GM18526 (cell line): ENCODE measurements around the gene CAPN14.

Experiments
- POLR2A ChIP-seq: IDR thresholded peaks from 3 replicates; pipeline ENCODE4 v1.6.1; 2011; ENCODE audit not compliant: insufficient read length; ENCODE audit errors: extremely low read depth

CAPN14 gene

DNA sequence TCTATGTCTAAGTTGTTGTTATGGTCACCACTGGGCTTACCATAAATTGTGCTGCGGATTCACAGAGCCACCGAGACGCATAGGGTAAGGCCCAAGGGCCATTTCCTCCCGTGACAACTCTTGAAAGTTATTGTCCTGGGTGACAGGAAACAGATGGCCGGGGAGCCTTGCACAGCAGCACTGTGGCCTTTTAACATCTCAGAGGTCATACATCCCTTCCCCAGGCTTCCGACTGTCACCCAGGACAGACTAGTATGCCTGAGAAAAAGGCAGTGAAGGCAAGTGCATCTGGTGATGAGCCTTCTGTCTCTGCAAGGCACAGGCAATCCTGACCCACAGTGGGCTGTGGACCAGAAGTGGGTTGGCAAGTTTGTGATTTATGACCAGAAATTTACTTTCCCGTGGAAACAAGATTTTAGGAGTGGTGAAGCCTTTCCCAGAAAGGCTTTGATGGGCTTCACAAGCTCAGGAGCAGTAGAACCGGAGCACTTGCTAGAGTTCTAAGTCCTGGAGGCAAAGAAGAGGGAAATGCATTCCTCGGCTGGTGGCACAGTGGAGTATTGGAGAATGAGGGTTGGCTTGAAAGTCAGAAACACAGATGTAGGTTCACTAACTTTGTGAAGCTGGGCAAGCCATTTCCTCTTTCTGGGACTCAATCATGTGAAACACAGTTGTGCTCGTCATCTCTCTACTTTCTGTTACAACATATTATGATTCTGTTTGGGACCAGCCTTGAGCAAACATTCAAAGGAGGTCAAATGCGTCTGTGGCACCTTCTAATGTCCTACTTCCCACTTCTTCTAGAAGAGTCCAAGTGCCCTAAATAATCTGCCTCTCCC lies 2.0 kb upstream of the CAPN14 start:
- TF ChIP-seq POLR2A: no peak

GRCh38 chr2:31216734-31217133 lies 581 bp downstream of the CAPN14 start:
- no peak for TF ChIP-seq POLR2A

GRCh38 chr2:31214444-31214915 lies 2.8 kb downstream of the CAPN14 start:
- TF ChIP-seq POLR2A: no peak

DNA sequence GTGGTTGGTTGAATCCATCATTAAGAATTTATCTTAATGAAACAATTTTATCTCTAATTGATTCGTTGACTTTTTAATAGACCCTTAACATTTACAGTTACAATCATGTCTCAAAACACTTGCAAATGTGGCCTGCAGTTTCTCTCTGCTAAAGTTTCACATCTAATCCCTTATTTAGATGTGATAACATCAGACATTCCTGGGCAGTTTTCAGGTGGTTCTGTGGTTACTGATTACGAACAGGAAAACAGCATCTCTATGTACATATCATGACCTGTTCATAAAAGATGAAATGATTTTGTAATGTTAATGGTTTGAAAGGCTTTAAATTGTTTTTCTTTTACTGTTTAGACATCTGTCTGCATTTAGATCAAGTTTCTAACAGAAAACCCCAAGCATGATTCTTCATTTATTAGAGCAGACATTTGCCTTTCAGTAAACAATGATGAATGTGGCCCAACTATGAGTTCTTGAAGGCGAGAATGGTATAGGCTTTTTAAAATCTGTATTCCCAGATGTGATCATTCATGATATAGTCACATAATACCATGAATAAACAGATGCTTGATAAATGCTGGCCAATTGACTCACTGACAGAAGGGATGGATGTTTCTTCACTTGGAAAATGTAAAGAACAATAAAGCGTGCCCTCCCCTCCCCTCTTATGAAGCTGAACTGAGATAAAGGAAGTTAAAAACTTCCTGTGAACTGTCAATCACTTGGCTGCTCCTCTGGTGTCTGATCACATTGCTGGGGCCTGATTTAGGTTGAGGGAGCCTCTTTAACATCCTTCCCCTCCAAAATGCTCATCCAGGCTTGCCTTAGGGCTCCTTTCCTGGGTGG lies 3.5 kb downstream of the CAPN14 start:
- no peak for TF ChIP-seq POLR2A

DNA sequence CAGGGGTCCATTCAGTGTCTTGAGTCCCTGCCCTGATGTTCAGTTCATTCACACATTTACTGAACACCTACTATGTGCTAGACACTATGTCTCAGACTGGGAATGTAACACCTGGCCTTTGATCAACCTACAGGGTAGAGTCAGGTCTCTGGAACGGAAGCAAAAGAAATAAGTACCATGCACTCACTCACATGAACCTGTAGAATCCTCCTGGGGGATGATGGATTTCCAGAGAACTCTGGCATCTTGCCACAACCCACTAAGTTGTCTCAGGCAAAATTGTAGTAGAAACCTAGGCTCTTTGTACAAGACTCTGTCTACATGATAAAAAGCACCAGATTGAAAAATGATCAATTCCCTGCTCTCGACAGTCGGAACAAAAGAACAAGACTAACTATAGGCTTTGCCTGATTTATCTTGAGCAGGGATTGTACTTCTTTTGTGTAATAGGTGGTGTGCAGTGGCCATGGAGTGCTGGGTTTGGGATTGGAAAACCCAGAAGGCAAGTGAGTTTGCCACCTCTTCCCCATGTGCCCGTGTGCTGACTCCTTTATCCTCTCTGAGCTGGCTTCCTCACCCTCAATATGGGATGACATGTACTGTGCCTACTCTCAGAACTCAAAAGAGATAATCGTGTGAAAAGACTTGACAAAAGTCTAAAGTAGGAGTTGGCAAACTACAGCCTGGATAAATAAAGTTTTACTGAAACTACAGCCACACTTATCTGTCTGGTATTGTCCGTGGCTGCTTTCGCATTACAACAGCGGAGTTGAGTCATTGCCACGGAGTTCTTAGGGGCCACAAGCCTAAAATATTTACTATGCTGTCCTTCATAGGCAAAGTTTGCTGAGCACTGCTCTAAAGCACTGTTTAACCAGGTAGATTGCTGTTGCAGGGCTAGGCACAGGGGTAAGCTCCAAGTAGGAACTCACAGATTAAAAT lies 4.4 kb downstream of the CAPN14 start:
- no peak for TF ChIP-seq POLR2A

DNA sequence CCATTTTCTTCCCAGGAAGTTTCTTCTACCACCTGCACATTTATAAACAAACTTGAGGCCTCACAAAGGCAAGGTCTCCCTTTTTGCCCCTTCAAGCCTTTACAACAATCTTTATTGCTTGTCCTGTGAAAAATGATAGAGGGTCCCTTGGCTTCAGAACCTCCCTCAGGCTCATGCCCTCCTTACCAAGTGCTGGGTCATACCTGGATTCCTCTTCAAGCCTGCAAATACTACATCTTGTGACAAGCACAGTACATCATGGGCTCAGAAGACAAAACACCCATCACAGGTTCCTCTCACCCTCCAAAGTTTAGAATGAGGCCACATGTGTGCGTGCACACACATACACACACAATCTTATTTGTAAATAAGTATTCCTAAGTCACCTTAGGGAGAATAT lies 9.1 kb downstream of the CAPN14 start:
- no peak for TF ChIP-seq POLR2A

- TF ChIP-seq POLR2A: no peak
These were observed 9.5 kb downstream of the CAPN14 start for GRCh38 chr2:31207790-31208189.

- TF ChIP-seq POLR2A: no peak
These were observed 11.7 kb downstream of the CAPN14 start for GRCh38 chr2:31205613-31206012.

GRCh38 chr2:31205186-31205585 lies 12.1 kb downstream of the CAPN14 start:
- TF ChIP-seq POLR2A: no peak

DNA sequence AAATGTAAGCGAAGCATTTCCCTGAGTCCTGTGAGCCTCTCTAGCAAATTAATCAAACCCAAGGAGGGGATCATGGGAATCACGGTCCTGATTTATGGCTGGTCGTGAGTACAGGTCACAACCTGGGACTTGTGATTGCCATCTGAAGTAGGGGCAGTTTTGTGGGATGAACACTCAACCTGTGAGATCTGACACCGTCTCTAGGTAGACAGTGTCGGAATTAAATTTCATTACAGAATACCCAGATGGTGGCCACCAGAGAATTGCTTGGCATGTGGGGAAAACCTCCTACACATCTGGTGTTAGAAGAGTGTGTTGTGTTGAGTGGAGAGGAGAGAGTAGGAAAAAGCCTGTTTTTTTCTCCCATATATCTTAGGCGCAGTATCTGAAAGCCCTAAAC lies 12.5 kb downstream of the CAPN14 start:
- no peak for TF ChIP-seq POLR2A

GRCh38 chr2:31203916-31204315 lies 13.4 kb downstream of the CAPN14 start:
- no peak for TF ChIP-seq POLR2A

GRCh38 chr2:31202833-31203232 lies 14.5 kb downstream of the CAPN14 start:
- no peak for TF ChIP-seq POLR2A

DNA sequence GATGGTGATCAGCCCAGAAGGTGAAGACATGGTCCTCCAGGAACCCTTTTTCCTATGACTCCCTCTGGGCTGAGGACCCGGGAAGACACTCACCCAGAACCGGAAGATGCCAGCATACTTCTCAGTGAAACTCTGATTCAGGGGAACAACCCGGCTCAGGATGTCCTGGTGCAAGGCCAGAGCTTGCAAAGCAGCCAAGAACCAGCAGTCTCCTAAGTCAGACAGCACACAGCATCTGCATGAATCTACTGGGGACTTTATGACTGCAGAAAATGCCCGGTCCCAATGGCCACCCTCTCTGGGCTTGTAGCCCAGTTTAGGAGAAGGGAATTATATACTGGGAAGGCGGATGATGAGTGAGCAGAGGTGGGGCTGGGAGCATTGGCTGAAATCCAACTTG lies 15.3 kb downstream of the CAPN14 start:
- no peak for TF ChIP-seq POLR2A

- no peak for TF ChIP-seq POLR2A
These were observed 16.3 kb downstream of the CAPN14 start for GRCh38 chr2:31200972-31201371.

DNA sequence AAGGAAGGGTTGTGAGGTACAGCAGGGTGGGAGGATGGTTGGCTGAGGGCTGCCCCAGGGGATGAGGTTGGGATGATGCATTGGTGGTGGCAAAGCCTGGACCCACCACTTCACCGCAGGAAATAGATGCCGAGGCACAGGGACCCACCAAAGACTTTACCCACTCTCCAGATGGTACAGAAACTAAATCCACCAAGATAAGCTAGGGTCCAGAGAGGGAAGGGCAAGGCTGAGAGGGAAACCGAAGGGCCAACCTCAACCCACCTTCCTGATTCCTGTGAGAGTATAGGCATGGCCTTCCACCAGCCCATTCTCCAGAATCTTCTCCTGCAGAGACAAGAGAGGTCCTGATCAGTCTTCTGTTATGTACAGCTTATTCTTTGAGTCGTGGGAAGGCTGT lies 18.1 kb downstream of the CAPN14 start:
- TF ChIP-seq POLR2A: no peak
